Measurements from ENCODE around the gene TNP2. TPM values are rescaled to one million over a fixed set of nuclear protein-coding genes. Genes with fewer than 3 reads are reported as not detected.

Gene TNP2
- total and polyA plus RNA-seq, 2 experiments from 2014 or later: not detected

DNA sequence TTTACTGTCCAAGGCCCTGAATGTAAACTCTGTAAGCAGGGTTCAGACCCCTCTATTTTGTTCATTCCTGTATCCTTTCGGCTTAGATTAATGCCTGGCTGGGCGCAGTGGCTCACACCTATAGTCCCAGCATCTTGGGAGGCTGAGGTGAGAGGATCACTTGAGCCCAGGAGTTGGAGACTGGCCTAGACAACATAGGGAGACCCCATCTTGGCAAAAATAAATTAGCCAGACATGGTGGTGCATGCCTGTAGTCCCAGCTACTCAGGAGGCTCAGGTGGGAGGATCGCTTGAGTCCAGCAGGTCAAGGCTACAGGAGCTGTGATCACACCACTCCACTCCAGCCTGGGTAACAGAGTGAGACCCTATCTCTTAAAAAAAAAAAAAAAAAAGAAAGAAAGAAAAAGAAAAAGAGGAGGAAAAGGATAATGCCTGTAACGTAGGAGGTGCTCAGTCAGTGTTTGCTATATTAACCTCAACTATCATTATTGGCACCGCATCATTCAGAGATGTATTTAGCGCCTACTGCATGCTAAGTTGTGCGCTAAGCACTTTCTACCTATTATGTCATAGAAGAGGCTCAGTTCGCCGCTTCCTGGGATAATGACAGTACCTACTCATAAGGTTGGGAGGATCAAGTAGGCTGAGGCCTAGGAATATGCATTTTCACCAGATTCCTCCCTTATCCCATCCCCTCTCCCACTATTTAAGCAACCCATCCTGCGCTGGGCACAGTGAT, 18.2 kb downstream of the TNP2 start:
- Histone ChIP-seq H3K4me1 (ENCODE audit: low read depth) (no peaks in the 10 kb centered on the region), H3K27ac (no peak overlapping the region), H3K4me3 (no peak overlapping the region), H3K27me3 (no peaks in the 10 kb centered on the region), H3K36me3 (no peaks in the 10 kb centered on the region), H3K9me3 (ENCODE audit: low read depth) (no peaks in the 10 kb centered on the region)
- DNase-seq (ENCODE audit: low read depth in 1 of 2, low spot score in 1 of 2): no peak
- TF ChIP-seq, protein P1, sequence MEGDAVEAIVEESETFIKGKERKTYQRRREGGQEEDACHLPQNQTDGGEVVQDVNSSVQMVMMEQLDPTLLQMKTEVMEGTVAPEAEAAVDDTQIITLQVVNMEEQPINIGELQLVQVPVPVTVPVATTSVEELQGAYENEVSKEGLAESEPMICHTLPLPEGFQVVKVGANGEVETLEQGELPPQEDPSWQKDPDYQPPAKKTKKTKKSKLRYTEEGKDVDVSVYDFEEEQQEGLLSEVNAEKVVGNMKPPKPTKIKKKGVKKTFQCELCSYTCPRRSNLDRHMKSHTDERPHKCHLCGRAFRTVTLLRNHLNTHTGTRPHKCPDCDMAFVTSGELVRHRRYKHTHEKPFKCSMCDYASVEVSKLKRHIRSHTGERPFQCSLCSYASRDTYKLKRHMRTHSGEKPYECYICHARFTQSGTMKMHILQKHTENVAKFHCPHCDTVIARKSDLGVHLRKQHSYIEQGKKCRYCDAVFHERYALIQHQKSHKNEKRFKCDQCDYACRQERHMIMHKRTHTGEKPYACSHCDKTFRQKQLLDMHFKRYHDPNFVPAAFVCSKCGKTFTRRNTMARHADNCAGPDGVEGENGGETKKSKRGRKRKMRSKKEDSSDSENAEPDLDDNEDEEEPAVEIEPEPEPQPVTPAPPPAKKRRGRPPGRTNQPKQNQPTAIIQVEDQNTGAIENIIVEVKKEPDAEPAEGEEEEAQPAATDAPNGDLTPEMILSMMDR (IDR thresholded peaks at IDR 0.05; ENCODE audit: low read depth, low read length): no peak

DNA sequence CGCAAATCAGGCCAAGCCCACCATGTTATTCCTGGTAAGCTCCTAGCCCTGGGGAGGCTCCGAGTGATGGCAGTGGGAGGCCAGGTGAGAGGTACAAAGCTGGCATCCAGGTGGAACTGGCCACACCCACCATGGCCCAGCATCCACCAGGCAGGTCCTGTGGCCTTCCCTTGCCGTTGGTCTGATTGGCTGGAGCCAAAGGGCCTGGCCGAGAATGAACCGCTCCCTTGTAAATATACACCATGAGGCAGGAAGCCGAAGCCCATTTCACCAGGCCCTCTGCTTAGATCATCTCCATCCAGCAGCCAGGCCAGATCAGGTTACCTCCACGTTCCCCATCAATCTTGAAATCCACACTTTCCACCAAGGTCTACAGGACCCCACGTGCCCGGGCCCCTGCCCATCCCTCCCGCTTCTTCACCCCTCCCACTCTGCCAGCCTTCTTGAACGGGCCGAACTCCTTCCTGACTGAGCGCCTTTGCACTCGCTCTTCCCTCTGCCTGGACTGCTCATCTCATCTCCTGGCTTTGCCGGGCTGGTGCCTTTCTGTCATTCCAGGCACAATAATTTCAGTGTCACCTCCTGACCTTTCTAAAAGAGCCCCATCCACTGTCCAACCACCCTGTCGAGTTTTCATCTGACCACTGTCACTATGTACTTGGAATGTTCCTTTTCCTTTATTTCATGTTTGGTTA, 18.9 kb downstream of the TNP2 start:
- Histone ChIP-seq H3K27me3 (no peaks in the 10 kb centered on the region), H3K36me3 (no peaks in the 10 kb centered on the region), H3K4me3 (no peak overlapping the region), H3K4me1 (ENCODE audit: low read depth) (no peaks in the 10 kb centered on the region), H3K9me3 (ENCODE audit: low read depth) (no peaks in the 10 kb centered on the region), H3K27ac (no peak overlapping the region)
- TF ChIP-seq, protein P1 (IDR thresholded peaks at IDR 0.05; ENCODE audit: low read depth, low read length): no peak
- no peak for DNase-seq (ENCODE audit: low read depth in 1 of 2, low spot score in 1 of 2)

DNA sequence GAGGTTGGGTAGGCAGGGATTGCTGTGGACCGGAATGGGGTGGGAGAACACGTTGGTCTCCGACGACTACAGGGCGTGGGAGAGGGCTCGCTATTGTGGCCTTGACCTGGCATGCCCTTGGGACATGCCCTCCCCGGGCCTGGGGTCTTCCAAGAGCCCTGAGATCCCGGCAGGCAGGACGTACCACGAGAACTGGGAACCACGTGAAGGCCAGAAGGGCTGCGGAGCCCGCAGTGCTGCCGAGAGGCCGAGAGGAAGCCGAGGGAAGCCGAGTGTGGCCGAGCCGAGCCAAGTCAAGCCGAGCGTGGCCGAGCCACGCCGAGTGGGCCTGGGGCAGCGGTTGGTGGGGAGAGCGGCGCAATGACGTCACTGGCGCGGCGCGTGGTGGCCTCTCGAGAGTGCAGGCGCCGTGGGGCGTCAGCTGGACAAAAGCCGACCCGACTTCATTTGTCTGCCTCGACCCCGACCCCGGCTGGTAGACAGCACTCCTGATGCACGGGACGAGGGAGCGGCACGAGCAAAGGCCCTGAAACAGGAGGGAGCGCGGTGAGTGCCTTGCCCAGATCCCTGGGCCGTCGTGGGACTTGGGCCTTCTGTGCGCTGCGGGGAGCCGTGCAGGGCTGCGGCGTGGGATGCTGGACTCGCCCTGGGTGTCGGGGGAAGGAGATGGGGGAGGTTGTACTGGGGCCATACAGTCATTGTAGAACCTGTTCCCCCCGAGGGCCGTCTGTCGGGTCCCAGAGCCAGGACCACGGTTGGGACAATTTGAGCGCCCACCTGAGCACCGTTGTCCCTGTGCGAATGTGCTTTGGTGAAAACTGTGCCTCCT, 19.7 kb downstream of the TNP2 start:
- TF ChIP-seq, protein P1 (IDR thresholded peaks at IDR 0.05; ENCODE audit: low read depth, low read length): no peak

DNA sequence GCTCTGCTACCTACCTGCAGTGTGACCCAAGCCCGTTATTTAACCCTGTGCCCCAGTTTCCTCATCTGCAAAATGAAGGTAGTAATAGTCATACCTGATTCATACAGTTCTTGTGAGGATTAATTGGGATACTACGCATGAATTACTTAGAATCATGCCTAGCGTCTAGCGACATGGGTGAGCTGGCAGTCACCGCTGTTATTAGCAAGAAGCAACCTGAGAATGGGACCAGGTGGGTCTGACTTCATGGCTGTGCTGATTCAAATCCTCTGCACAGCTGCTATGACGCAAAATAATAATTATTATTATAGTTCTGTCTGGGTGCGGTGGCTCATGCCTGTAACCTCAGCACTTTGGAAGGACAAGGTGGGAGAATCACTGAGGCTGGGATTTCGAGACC, 21.0 kb downstream of the TNP2 start:
- no peaks in the 10 kb centered on the region for H3K9me3 ChIP-seq (ENCODE audit: low read depth)
- TF ChIP-seq, protein P1 (IDR thresholded peaks at IDR 0.05; ENCODE audit: low read depth, low read length): no peak
- no peaks in the 10 kb centered on the region for H3K27me3 ChIP-seq
- DNase-seq (ENCODE audit: low read depth in 1 of 2, low spot score in 1 of 2): no peak
- H3K4me3 ChIP-seq: no peak overlapping the region
- no peaks in the 10 kb centered on the region for H3K36me3 ChIP-seq
- no peak overlapping the region for H3K27ac ChIP-seq
- H3K4me1 ChIP-seq (ENCODE audit: low read depth): peaks cover 1% of the 10 kb centered on the region

More for the DNA sequence above, 19.7 kb downstream of the TNP2 start:
- H3K27ac ChIP-seq: no peak overlapping the region
- no peaks in the 10 kb centered on the region for H3K9me3 ChIP-seq (ENCODE audit: low read depth)
- H3K4me1 ChIP-seq (ENCODE audit: low read depth): no peaks in the 10 kb centered on the region
- H3K4me3 ChIP-seq: no peak overlapping the region
- H3K36me3 ChIP-seq: no peaks in the 10 kb centered on the region
- H3K27me3 ChIP-seq: no peaks in the 10 kb centered on the region
- no peak for DNase-seq (ENCODE audit: low read depth in 1 of 2, low spot score in 1 of 2)

DNA sequence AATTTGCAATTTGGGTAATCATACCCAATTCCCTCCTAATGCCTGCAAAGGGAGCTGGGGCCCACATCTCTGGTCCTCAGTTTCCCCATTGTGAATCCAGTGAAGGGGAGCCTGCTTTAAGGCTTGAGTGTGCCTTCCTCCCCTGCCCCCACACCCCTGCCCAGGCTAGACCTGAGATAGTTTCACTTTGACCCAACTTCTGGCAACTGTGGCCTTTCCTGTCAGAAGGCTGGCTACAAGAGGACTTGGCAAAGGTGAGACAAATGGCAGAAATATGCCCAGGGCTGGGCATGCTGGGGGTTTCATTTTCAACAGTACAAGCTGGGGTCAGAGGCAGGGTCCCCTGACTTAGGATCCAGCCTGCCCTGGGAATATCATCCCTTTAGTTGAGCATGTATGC, 23.1 kb downstream of the TNP2 start:
- H3K4me3 ChIP-seq: no peak overlapping the region
- no peak overlapping the region for H3K27ac ChIP-seq
- no peaks in the 10 kb centered on the region for H3K9me3 ChIP-seq (ENCODE audit: low read depth)
- TF ChIP-seq, protein P1 (IDR thresholded peaks at IDR 0.05; ENCODE audit: low read depth, low read length): no peak
- H3K36me3 ChIP-seq: no peaks in the 10 kb centered on the region
- H3K27me3 ChIP-seq: no peaks in the 10 kb centered on the region
- no peak for DNase-seq (ENCODE audit: low read depth in 1 of 2, low spot score in 1 of 2)
- peaks cover 2% of the 10 kb centered on the region for H3K4me1 ChIP-seq (ENCODE audit: low read depth)

Data from cardiac muscle cell (in vitro differentiated cells and primary cell).